Panc1 (cell line): ENCODE data around the gene MTHFR. TPM values are rescaled to one million over a fixed set of nuclear protein-coding genes. Genes with fewer than 3 reads are reported as not detected.

ENCODE experiments used
- ATAC-seq: fragments of 200-7000 bp; cut with Tn5 transposase; 2 replicates; pipeline ENCODE4 v1.9.1; 2020; ENCODE audit warnings: mild to moderate bottlenecking, moderate library complexity
- BruUV-seq: library from RNA; stranded (reverse); fragments of 400-500 nt; replicated peaks from 2 replicates; lab custom pipeline; 2021; lab: Mats Ljungman, UMichigan
- CTCF ChIA-PET: fragments of 300-600 bp; sonication (Branson Sonifier 250); formaldehyde crosslinking; loops from one replicate; lab custom pipeline; 2022; ENCODE audit warnings: antibody characterized with exemption; lab: Charles Lee
- POLR2A ChIA-PET: fragments of 300-600 bp; sonication (Branson Sonifier 250); formaldehyde crosslinking; loops from one replicate; lab custom pipeline; 2022; ENCODE audit warnings: antibody characterized with exemption; lab: Charles Lee
- DNase-seq: peaks from one replicate; pipeline ENCODE4 v3.0.0-alpha.2; 2010; ENCODE audit warnings: low read depth, low spot score
- H3K27ac ChIP-seq: 2 replicates; pipeline ENCODE4 v1.5.1; 2011; ENCODE audit warnings: mild to moderate bottlenecking, low read length, inconsistent platforms
- H3K27me3 ChIP-seq: fragments of 200-500 bp; sonication (Bioruptor generic); 2 replicates; pipeline ENCODE4 v1.6.0; 2014; ENCODE audit warnings: low read length, inconsistent platforms; ENCODE audit not compliant: control insufficient read depth, insufficient read depth
- H3K36me3 ChIP-seq: fragments of 200-500 bp; sonication (Bioruptor generic); 2 replicates; pipeline ENCODE4 v1.5.1; 2014; ENCODE audit warnings: inconsistent platforms, mild to moderate bottlenecking, low read length, moderate library complexity; ENCODE audit not compliant: control insufficient read depth, insufficient read depth
- H3K4me1 ChIP-seq: 2 replicates; pipeline ENCODE4 v1.5.1; 2011; ENCODE audit warnings: inconsistent platforms, mild to moderate bottlenecking, low read length, moderate library complexity; ENCODE audit not compliant: control insufficient read depth, insufficient read depth
- H3K4me3 ChIP-seq, 2 experiments: 2 replicates each; pipeline ENCODE4 v1.5.1; 2011 to 2012; ENCODE audit warnings: low read depth in 2 of 2, low read length in 2 of 2, mild to moderate bottlenecking in 2 of 2, inconsistent platforms in 1 of 2, moderate library complexity in 1 of 2
- H3K9me3 ChIP-seq: fragments of 200-500 bp; sonication (Bioruptor generic); 2 replicates; pipeline ENCODE4 v1.5.1; 2014; ENCODE audit warnings: low read depth, mild to moderate bottlenecking, inconsistent platforms, low read length, moderate library complexity; ENCODE audit not compliant: control insufficient read depth, insufficient read depth
- POLR2AphosphoS5 ChIP-seq: IDR thresholded peaks from 2 replicates; pipeline ENCODE4 v1.6.1; 2012; ENCODE audit warnings: mild to moderate bottlenecking, low read depth, low read length, moderate library complexity
- SIN3A ChIP-seq: IDR thresholded peaks from 2 replicates; pipeline ENCODE4 v1.6.1; 2012; ENCODE audit warnings: low read depth, mild to moderate bottlenecking, low read length, moderate library complexity, borderline replicate concordance; ENCODE audit not compliant: insufficient read depth
- TCF7L2 ChIP-seq: IDR thresholded peaks from 2 replicates; pipeline ENCODE4 v1.6.1; 2011; ENCODE audit warnings: mild to moderate bottlenecking, low read depth, low read length, inconsistent platforms
- in situ Hi-C: cut with HindIII; loops from 2 replicates; pipeline ENCODE4 v1.10.0; 2016; ENCODE audit warnings: low sequenced_read_pairs, low pct_unique_long_range_greater_than_20kb
- intact Hi-C: fragments of 100-400 bp; cut with micrococcal nuclease; formaldehyde crosslinking; loops from one replicate; pipeline ENCODE4 v1.10.0; 2022; ENCODE audit not compliant: unreplicated experiment
- total RNA-seq: library from RNA; stranded (reverse); gene quantifications from one replicate; pipeline ENCODE4 v1.2.1, GENCODE V29; 2021; ENCODE audit not compliant: unreplicated experiment
- TF ChIP-seq, protein P1 (sequence below): fragments of 450-650 bp; IDR thresholded peaks from 2 replicates; pipeline ENCODE4 v1.5.1; 2017; ENCODE audit warnings: mild to moderate bottlenecking
- TF ChIP-seq, protein P2 (sequence below), 2 experiments: IDR thresholded peaks; 2 replicates each; pipeline ENCODE4 v1.6.1; 2011 to 2012; ENCODE audit warnings: low read depth in 2 of 2, control low read depth in 1 of 2, low read length in 1 of 2, mild to moderate bottlenecking in 1 of 2, moderate library complexity in 1 of 2; ENCODE audit not compliant: insufficient read depth in 1 of 2

Gene MTHFR
- total RNA-seq, 1 experiment from 2014 or later, result 37.4 TPM

DNA sequence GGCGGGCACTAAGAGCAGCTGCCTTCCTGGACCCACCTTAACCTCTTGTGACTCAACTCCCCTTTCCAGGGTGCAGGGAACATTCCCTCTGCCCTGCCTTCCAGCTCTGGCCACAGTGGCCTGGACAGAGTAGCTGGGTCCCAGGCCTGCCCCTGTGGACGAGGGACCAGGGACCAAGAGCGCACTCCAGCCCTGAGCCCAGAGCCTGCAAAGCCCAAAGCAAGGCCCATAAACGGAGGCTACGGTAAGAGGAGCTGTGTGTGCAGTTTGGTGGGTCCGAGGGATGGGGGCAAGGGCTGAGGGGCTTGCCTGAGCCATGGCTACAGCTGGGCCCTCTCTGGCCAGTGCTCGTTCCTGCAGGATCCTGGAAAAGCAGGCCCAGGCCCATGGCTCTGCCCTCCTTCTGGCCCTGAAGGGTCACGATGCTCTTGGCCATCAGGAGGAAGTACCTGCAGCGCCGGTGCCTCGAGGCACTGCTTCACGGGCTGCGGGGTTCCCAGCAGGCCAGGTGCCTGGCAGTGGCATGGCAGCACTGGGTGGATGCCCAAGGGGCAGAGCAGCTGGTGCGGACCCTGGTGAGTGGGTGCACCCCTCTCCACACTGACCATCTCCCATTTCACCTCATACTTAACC, 17.8 kb downstream of the MTHFR start:
- intact Hi-C loops (no loop called here), in situ Hi-C loops (no loop called here)
- CTCF ChIA-PET, result no interaction called here
- Histone ChIP-seq H3K27ac (no peak overlapping the region), H3K4me1 (peaks cover 13% of the 10 kb centered on the region), H3K9me3 (no peaks in the 10 kb centered on the region), H3K36me3 (no peaks in the 10 kb centered on the region), H3K27me3 (no peaks in the 10 kb centered on the region), H3K4me3 (no peak overlapping the region)
- no peak for TF ChIP-seq TCF7L2
- TF ChIP-seq POLR2AphosphoS5, result no peak
- DNase-seq (no peak), ATAC-seq (peak; percentile 8; the same call in 1 of the 2 replicates)
- POLR2A ChIA-PET, result no interaction called here
- no TSS peak for BruUV-seq

DNA sequence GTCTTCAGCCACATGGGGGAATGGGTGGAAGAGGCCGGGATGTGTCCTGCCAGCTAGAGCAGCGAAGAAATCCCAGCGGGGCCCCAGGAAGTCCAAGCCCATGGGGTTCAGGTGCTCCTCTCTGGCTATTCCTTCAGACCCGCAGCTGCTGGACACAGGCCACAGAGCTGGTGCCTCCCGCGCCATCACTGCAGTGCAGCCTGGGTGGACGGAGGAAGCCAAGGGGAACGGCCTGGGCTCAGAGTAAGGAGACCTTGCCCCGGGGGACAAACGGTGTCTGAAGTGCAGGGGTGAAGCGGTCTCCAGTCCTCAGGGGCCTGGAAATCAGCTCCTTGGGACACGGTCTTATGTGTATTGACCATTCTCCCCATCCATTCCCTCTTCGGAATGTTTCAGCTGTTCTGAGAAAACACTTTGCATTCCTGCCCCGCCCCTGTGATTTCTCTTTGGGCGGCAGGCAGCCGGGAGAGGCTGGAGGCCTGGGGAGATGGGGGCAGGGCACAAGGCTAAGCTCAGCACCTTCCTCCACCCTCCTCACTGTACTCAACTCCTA, 18.4 kb downstream of the MTHFR start:
- peak; percentile 22 for ATAC-seq
- Histone ChIP-seq H3K27ac (no peak overlapping the region), H3K36me3 (no peaks in the 10 kb centered on the region), H3K27me3 (no peaks in the 10 kb centered on the region), H3K4me3 (no peak overlapping the region), H3K9me3 (no peaks in the 10 kb centered on the region), H3K4me1 (peaks cover 13% of the 10 kb centered on the region)
- in situ Hi-C loops (no loop called here), intact Hi-C loops (no loop called here)
- ChIA-PET CTCF (no interaction called here), POLR2A (no interaction called here)
- DNase-seq, result no peak
- BruUV-seq, result no TSS peak
- TF ChIP-seq POLR2AphosphoS5 (no peak), TCF7L2 (no peak), SIN3A (no peak)
- TF ChIP-seq, protein P1, sequence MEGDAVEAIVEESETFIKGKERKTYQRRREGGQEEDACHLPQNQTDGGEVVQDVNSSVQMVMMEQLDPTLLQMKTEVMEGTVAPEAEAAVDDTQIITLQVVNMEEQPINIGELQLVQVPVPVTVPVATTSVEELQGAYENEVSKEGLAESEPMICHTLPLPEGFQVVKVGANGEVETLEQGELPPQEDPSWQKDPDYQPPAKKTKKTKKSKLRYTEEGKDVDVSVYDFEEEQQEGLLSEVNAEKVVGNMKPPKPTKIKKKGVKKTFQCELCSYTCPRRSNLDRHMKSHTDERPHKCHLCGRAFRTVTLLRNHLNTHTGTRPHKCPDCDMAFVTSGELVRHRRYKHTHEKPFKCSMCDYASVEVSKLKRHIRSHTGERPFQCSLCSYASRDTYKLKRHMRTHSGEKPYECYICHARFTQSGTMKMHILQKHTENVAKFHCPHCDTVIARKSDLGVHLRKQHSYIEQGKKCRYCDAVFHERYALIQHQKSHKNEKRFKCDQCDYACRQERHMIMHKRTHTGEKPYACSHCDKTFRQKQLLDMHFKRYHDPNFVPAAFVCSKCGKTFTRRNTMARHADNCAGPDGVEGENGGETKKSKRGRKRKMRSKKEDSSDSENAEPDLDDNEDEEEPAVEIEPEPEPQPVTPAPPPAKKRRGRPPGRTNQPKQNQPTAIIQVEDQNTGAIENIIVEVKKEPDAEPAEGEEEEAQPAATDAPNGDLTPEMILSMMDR, result no peak
- TF ChIP-seq, protein P2, sequence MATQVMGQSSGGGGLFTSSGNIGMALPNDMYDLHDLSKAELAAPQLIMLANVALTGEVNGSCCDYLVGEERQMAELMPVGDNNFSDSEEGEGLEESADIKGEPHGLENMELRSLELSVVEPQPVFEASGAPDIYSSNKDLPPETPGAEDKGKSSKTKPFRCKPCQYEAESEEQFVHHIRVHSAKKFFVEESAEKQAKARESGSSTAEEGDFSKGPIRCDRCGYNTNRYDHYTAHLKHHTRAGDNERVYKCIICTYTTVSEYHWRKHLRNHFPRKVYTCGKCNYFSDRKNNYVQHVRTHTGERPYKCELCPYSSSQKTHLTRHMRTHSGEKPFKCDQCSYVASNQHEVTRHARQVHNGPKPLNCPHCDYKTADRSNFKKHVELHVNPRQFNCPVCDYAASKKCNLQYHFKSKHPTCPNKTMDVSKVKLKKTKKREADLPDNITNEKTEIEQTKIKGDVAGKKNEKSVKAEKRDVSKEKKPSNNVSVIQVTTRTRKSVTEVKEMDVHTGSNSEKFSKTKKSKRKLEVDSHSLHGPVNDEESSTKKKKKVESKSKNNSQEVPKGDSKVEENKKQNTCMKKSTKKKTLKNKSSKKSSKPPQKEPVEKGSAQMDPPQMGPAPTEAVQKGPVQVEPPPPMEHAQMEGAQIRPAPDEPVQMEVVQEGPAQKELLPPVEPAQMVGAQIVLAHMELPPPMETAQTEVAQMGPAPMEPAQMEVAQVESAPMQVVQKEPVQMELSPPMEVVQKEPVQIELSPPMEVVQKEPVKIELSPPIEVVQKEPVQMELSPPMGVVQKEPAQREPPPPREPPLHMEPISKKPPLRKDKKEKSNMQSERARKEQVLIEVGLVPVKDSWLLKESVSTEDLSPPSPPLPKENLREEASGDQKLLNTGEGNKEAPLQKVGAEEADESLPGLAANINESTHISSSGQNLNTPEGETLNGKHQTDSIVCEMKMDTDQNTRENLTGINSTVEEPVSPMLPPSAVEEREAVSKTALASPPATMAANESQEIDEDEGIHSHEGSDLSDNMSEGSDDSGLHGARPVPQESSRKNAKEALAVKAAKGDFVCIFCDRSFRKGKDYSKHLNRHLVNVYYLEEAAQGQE (IDR thresholded peaks at IDR 0.05; ENCODE audit: insufficient read depth in 1 of 2, low read depth in 2 of 2, low read length in 1 of 2), result no peak

DNA sequence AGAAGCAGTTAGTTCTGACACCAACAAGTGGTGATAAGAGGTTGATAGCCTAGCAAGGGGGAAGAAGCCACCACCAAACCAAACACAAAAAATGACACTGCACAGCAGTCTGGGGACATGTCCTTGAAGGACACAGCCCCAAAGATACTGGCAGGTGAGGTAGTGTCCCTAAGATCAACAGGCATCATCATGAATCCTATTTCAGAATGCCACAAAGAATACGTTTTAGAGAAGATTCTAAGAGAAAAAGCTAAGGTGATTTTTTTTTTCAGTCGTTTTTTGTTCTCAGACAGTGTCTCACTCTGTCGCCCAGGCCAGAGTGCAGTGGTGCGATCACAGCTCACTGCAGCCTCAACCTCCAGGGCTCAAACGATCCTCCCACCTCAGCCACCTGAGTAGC, 19.6 kb downstream of the MTHFR start:
- no peak for DNase-seq
- ChIA-PET POLR2A (no interaction called here), CTCF (no interaction called here)
- Histone ChIP-seq H3K27me3 (no peaks in the 10 kb centered on the region), H3K4me3 (no peak overlapping the region), H3K4me1 (peaks cover 13% of the 10 kb centered on the region), H3K9me3 (no peaks in the 10 kb centered on the region), H3K36me3 (no peaks in the 10 kb centered on the region), H3K27ac (no peak overlapping the region)
- intact Hi-C loops (no loop called here), in situ Hi-C loops (no loop called here)
- no peak for ATAC-seq
- BruUV-seq, result TSS peak; percentile 67
- TF ChIP-seq TCF7L2 (no peak), SIN3A (no peak), POLR2AphosphoS5 (no peak)
- TF ChIP-seq, protein P1, result no peak
- TF ChIP-seq, protein P2 (IDR thresholded peaks at IDR 0.05; ENCODE audit: insufficient read depth in 1 of 2, low read depth in 2 of 2, low read length in 1 of 2), result no peak
